ENCODE results near the gene TMCO4.

DNA sequence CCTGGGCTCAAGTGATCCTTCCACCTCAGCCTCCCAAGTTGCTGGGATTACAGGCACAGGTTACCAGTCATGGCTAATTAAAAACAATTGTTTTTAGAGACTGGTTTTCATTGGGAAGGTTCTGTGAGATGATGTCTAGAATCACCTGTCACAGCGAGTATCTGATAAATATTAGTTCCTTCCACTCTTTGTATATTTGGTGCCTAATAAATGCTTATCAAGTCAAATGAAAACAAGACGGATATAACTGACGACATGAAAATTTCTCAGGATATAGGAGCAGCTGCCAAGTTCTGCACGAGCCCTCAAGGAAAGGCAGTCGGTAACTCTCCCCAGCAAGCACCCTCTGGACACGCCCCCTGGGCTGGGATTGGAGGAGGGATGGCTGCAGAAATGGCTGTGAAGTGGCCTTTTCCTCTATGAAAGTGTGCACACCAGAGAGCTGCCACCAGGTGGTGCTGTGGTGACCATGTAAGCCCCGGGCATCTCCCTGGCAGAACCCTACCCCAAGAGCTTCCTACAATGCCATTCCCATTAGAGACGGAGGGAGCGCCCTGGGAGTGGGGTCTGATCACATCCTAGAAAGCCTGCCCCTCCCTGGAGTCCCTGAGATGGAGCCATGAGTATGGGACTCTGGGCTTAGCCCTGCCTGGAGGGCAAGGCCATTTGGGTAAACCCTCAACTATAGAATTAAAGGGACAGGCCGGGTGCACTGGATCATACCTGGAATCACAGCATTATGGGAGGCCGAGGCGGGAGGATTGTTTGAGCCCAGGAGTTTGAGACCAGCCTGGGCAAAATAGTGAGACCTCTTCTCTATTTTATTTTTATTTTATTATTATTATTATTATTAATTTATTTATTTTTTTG is 84.1 kb downstream of the TMCO4 start:
- TF ChIP-seq, protein P1, sequence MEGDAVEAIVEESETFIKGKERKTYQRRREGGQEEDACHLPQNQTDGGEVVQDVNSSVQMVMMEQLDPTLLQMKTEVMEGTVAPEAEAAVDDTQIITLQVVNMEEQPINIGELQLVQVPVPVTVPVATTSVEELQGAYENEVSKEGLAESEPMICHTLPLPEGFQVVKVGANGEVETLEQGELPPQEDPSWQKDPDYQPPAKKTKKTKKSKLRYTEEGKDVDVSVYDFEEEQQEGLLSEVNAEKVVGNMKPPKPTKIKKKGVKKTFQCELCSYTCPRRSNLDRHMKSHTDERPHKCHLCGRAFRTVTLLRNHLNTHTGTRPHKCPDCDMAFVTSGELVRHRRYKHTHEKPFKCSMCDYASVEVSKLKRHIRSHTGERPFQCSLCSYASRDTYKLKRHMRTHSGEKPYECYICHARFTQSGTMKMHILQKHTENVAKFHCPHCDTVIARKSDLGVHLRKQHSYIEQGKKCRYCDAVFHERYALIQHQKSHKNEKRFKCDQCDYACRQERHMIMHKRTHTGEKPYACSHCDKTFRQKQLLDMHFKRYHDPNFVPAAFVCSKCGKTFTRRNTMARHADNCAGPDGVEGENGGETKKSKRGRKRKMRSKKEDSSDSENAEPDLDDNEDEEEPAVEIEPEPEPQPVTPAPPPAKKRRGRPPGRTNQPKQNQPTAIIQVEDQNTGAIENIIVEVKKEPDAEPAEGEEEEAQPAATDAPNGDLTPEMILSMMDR (conservative IDR thresholded peaks at IDR 0.05; ENCODE audit: low read depth, low read length) = peak; percentile 90
- TF ChIP-seq EZH2 (IDR thresholded peaks at IDR 0.05; ENCODE audit: low read length, unreplicated experiment) = no peak
- TF ChIP-seq EZH2phosphoT487 (IDR thresholded peaks at IDR 0.05; ENCODE audit: borderline replicate concordance, low read length) = no peak
